ENCODE data around the gene INTS6L.
"Not testable (repeated sequence)": the region's sequence is repeated elsewhere in the genome, so short reads cannot be mapped to it uniquely, and the experiment has no call there.

DNA sequence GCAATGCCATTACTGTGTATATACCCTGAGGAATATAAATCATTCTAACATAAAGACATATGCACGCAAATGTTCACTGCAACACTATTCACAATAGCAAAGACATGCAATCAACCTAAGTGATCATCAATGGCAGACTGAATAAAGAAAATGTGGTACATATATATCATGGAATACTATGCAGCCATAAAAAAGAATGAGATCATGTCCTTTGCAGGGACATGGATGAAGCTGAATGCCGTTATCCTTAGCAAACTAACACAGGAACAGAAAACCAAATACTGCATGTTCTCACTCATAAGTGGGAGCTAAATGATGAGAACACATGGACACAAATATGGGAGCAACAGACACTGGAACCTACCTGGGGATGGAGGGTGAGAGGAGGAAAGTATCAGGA, 73.6 kb downstream of the INTS6L start:
- TF ChIP-seq POLR2A (IDR thresholded peaks at IDR 0.05; ENCODE audit: low read length); GATA1 (IDR thresholded peaks at IDR 0.05; ENCODE audit: low read depth, low read length): not testable (repeated sequence)
